Nephron progenitor cell (in vitro differentiated cells): Measurements from ENCODE around the gene FBLN5.
"Not testable (repeated sequence)": the region's sequence is repeated elsewhere in the genome, so short reads cannot be mapped to it uniquely, and the experiment has no call there.

ENCODE experiments used
- DNase-seq: peaks from one replicate; pipeline ENCODE4 v3.0.0; 2021
- H3K27ac Mint-ChIP-seq: 2 replicates; pipeline ENCODE4 v1.8.0; 2021; ENCODE audit warnings: mild to moderate bottlenecking, moderate library complexity, mixed read lengths
- H3K27me3 Mint-ChIP-seq: 2 replicates; pipeline ENCODE4 v1.8.0; 2021; ENCODE audit warnings: mild to moderate bottlenecking, low read depth, mixed read lengths; ENCODE audit not compliant: poor library complexity
- H3K36me3 Mint-ChIP-seq: 2 replicates; pipeline ENCODE4 v1.8.0; 2021; ENCODE audit warnings: low read depth, mixed read lengths
- H3K4me1 Mint-ChIP-seq: 2 replicates; pipeline ENCODE4 v1.8.0; 2021; ENCODE audit warnings: mixed read lengths
- H3K4me3 Mint-ChIP-seq: 2 replicates; pipeline ENCODE4 v1.8.0; 2021; ENCODE audit warnings: mild to moderate bottlenecking, moderate library complexity, mixed read lengths
- H3K9me3 Mint-ChIP-seq: 2 replicates; pipeline ENCODE4 v1.8.0; 2021; ENCODE audit warnings: mild to moderate bottlenecking, moderate library complexity, mixed read lengths
- CTCF ChIP-seq: fragments of 200-600 bp; sonication (generic); IDR thresholded peaks from 2 replicates; pipeline ENCODE4 v1.5.0; 2021; ENCODE audit warnings: antibody characterized with exemption

The FBLN5 gene

GRCh38 chr14:91901449-91902226 is 45.9 kb downstream of the FBLN5 start:
- Mint-ChIP-seq H3K9me3 (no peaks in the 10 kb centered on the region), H3K4me1 (peaks cover 7% of the 10 kb centered on the region), H3K27ac (no peak overlapping the region), H3K36me3 (no peaks in the 10 kb centered on the region), H3K27me3 (peaks cover 13% of the 10 kb centered on the region), H3K4me3 (no peak overlapping the region)
- DNase-seq = no peak
- TF ChIP-seq CTCF = no peak

GRCh38 chr14:91899806-91900205 is 47.7 kb downstream of the FBLN5 start:
- no peak for DNase-seq
- no peak overlapping the region for H3K4me3 Mint-ChIP-seq
- no peaks in the 10 kb centered on the region for H3K36me3 Mint-ChIP-seq
- H3K27me3 Mint-ChIP-seq = peaks cover 17% of the 10 kb centered on the region
- peaks cover 7% of the 10 kb centered on the region for H3K4me1 Mint-ChIP-seq
- no peak for TF ChIP-seq CTCF
- no peaks in the 10 kb centered on the region for H3K9me3 Mint-ChIP-seq
- no peak overlapping the region for H3K27ac Mint-ChIP-seq

- Mint-ChIP-seq H3K9me3 (no peaks in the 10 kb centered on the region), H3K36me3 (no peaks in the 10 kb centered on the region), H3K27ac (peak overlapping the region; percentile 85), H3K4me3 (no peak overlapping the region), H3K4me1 (peaks cover 7% of the 10 kb centered on the region), H3K27me3 (peaks cover 17% of the 10 kb centered on the region)
- no peak for DNase-seq
- TF ChIP-seq CTCF = no peak
Observed at GRCh38 chr14:91899213-91899612, 48.3 kb downstream of the FBLN5 start.

GRCh38 chr14:91898372-91898771 is 49.1 kb downstream of the FBLN5 start:
- peaks cover 7% of the 10 kb centered on the region for H3K4me1 Mint-ChIP-seq
- no peak for DNase-seq
- H3K9me3 Mint-ChIP-seq = no peaks in the 10 kb centered on the region
- H3K4me3 Mint-ChIP-seq = no peak overlapping the region
- peaks cover 17% of the 10 kb centered on the region for H3K27me3 Mint-ChIP-seq
- no peak for TF ChIP-seq CTCF
- no peaks in the 10 kb centered on the region for H3K36me3 Mint-ChIP-seq
- H3K27ac Mint-ChIP-seq = no peak overlapping the region

GRCh38 chr14:91897716-91898115 is 49.8 kb downstream of the FBLN5 start:
- not testable (repeated sequence) for H3K9me3 Mint-ChIP-seq, DNase-seq, H3K4me1 Mint-ChIP-seq, H3K4me3 Mint-ChIP-seq, H3K27ac Mint-ChIP-seq, H3K36me3 Mint-ChIP-seq
- H3K27me3 Mint-ChIP-seq = peaks cover 15% of the 10 kb centered on the region

GRCh38 chr14:91897106-91897701 is 50.3 kb downstream of the FBLN5 start:
- no peak overlapping the region for H3K4me3 Mint-ChIP-seq
- no peak for TF ChIP-seq CTCF
- H3K27ac Mint-ChIP-seq = no peak overlapping the region
- H3K36me3 Mint-ChIP-seq = no peaks in the 10 kb centered on the region
- no peaks in the 10 kb centered on the region for H3K9me3 Mint-ChIP-seq
- H3K27me3 Mint-ChIP-seq = peaks cover 12% of the 10 kb centered on the region
- peaks cover 7% of the 10 kb centered on the region for H3K4me1 Mint-ChIP-seq
- DNase-seq = no peak
